AG09309 (cell line): Measurements from ENCODE around the gene CXCR3.

ENCODE experiments used
- DNase-seq: peaks from one replicate; pipeline ENCODE4 v3.0.0-alpha.2; 2010; ENCODE audit warnings: low read depth
- H3K4me3 ChIP-seq: 2 replicates; pipeline ENCODE4 v1.5.1; 2011; ENCODE audit warnings: mild to moderate bottlenecking, low read depth, low read length, moderate library complexity; ENCODE audit not compliant: control insufficient read depth
- TF ChIP-seq, protein P1 (sequence below): IDR thresholded peaks from 2 replicates; pipeline ENCODE4 v1.5.1; 2011; ENCODE audit warnings: mild to moderate bottlenecking, low read depth, low read length, inconsistent platforms; ENCODE audit not compliant: insufficient read depth, control insufficient read depth; ENCODE audit errors: missing control alignments

CXCR3 gene

GRCh38 chrX:71623714-71624113 is 5.4 kb upstream of the CXCR3 start:
- H3K4me3 ChIP-seq = no peak overlapping the region
- TF ChIP-seq, protein P1, sequence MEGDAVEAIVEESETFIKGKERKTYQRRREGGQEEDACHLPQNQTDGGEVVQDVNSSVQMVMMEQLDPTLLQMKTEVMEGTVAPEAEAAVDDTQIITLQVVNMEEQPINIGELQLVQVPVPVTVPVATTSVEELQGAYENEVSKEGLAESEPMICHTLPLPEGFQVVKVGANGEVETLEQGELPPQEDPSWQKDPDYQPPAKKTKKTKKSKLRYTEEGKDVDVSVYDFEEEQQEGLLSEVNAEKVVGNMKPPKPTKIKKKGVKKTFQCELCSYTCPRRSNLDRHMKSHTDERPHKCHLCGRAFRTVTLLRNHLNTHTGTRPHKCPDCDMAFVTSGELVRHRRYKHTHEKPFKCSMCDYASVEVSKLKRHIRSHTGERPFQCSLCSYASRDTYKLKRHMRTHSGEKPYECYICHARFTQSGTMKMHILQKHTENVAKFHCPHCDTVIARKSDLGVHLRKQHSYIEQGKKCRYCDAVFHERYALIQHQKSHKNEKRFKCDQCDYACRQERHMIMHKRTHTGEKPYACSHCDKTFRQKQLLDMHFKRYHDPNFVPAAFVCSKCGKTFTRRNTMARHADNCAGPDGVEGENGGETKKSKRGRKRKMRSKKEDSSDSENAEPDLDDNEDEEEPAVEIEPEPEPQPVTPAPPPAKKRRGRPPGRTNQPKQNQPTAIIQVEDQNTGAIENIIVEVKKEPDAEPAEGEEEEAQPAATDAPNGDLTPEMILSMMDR = no peak
- DNase-seq = no peak

GRCh38 chrX:71622576-71623450 is 4.5 kb upstream of the CXCR3 start:
- DNase-seq = peak; percentile 34
- no peak overlapping the region for H3K4me3 ChIP-seq
- TF ChIP-seq, protein P1 = peak; percentile 35

- no peak overlapping the region for H3K4me3 ChIP-seq
- TF ChIP-seq, protein P1 = no peak
These were observed 3.8 kb upstream of the CXCR3 start for GRCh38 chrX:71622032-71622575.

DNA sequence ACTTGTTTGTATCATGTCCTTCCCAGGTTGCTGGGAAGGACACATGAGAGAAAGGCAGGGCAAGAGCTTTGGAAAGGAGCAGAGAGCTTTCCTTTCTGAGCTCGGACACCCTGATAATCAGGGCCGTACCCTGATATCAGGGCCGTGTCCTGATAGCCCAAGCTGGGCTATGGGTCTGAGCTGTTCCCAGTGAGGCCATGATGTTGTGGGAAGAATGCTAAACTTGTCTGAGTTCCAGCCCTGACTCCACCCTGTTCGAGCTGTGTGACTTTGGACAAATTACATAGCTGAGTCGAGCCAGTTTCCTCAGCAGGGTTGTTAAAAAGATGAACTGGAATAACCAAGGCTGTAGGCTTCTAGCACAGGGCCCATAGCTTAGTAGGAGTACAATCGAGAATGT is 3.3 kb upstream of the CXCR3 start:
- TF ChIP-seq, protein P1 = no peak
- H3K4me3 ChIP-seq = no peak overlapping the region
- no peak for DNase-seq

More at GRCh38 chrX:71622032-71622575, 3.8 kb upstream of the CXCR3 start:
- DNase-seq = no peak

GRCh38 chrX:71619986-71620385 is 1.7 kb upstream of the CXCR3 start:
- no peak for DNase-seq
- no peak overlapping the region for H3K4me3 ChIP-seq
- TF ChIP-seq, protein P1 = no peak

- H3K4me3 ChIP-seq = no peak overlapping the region
- TF ChIP-seq, protein P1 = no peak
These were observed 882 bp upstream of the CXCR3 start for GRCh38 chrX:71619193-71619592.

GRCh38 chrX:71618787-71619186 is 476 bp upstream of the CXCR3 start:
- DNase-seq = no peak
- no peak overlapping the region for H3K4me3 ChIP-seq
- TF ChIP-seq, protein P1 = no peak

More at GRCh38 chrX:71619193-71619592, 882 bp upstream of the CXCR3 start:
- DNase-seq = no peak
